GM18502 (cell line): ENCODE measurements around the gene PREX1.

Experiments
- ATAC-seq: cut with Tn5 transposase; IDR thresholded peaks from one replicate; pipeline ENCODE4 v1.9.1; 2021; ENCODE audit warnings: mild to moderate bottlenecking; ENCODE audit not compliant: unreplicated experiment, poor library complexity

PREX1 gene

GRCh38 chr20:48689874-48690571 is 137.8 kb downstream of the PREX1 start:
- no peak for ATAC-seq

DNA sequence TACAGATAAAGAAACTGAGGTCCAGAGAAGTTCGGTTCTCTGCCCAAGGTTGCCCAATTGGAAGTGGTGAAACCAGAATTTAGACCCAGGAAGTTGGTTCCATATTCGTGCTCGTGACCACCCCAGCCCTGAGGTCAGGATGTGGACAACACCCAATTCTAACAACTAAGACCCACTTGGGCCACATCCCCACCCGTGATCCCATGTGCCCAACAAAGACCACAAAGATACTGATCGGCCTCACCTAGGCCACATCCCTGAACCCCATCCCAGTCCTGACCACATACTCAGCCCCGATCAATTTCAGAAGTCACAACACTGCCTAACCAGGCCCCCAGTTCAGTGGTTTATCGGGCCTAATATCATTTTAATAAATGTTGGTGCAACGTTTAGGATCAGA is 138.4 kb downstream of the PREX1 start:
- ATAC-seq: no peak

DNA sequence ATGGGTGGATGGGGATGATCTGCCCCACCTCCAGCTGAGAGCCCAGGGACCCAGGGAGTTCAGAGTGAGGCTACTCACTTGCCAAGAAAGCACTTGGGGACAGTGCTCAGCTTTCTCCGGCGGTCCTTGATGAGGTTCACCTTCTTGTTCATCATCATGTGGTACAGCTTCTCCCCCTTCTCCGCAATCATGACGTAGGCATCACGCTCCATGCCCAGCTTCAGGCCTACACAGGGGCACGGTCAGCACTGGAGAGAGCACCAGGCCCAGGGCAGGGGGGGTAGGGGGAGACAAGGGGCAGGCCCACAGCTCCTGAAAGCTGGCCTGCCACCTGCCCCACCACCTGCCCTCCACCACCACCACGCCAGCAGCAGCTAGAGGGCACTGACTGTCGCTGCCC is 139.2 kb downstream of the PREX1 start:
- ATAC-seq: no peak

DNA sequence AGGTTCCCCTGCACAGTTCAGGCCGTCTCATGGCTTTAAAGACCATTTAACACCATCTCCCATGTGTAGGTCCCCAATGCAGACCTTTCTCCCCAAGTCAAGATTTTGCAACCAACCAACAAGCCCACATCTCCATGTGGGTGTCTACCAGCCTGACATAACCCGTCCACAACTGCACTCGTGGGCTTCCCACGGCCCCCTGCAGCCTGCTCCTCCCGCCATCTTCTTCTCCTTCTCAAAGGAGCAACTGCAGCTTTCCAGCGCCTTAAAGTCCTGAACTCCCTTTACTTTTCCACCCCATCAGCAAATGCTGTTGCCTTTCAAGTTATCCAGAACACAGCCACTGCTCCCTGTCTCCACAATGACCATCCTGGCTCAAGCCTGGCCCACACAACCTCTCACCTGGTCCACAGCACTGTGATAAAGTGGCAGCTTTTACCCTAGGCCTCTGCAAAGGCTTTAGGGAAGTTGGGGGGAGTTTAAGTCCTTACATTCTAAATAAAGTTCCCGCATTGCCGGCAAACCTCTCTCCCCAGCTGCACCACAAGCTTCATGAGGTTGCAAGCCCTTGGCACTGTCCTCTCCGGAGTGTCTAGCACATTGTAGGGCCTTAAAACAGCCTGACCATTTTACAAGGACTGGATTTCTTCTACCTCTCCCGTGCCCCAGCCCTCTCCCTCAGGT is 140.5 kb downstream of the PREX1 start:
- no peak for ATAC-seq

- no peak for ATAC-seq
These were observed 141.3 kb downstream of the PREX1 start for GRCh38 chr20:48686238-48687116.

GRCh38 chr20:48685300-48685699 is 142.5 kb downstream of the PREX1 start:
- ATAC-seq: no peak

- ATAC-seq: no peak
These were observed 143.2 kb downstream of the PREX1 start for GRCh38 chr20:48684501-48685041.

- no peak for ATAC-seq
These were observed 144.2 kb downstream of the PREX1 start for GRCh38 chr20:48683467-48684175.

DNA sequence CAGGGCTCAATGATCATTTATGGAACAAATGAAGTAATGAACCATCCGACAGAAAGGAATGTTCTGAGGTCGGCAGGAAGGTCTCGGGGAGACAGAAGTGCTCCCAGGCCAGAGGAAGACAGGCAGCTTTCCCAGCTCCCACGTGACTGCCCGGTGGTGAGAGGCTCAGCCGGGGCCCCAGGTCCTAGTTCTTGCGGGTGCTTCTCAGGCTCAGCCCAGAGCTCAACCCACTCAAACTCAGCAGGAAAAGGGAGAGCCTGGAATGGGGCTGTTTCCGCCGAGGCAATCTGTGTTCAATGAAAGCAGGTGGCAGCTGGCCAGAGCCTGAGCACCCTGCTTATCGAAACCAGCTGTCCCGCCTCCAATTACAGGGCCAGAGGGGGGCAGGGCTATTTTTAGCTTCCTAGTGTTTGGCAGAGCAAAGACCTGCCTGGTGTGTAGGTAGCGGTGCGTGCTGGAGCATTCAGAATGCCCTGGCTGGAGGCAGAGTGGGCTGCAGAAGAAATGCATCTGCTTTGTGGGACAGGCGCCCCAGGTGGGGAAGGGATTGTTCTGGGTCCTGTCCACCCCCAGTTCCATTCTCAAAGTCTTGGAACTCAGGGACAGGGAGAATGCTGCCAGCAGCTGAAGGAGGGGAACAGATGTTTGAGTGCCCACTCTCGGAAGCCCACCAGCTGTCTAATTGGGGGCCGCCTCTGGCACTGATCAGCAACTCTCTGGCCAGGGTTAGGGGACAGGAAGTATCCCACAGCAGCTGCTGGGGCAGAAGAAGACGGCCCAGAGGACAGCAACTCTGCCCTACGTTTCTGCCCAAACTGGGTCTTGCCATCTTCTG is 145.1 kb downstream of the PREX1 start:
- ATAC-seq: no peak

- ATAC-seq: no peak
These were observed 145.8 kb downstream of the PREX1 start for GRCh38 chr20:48681873-48682426.

DNA sequence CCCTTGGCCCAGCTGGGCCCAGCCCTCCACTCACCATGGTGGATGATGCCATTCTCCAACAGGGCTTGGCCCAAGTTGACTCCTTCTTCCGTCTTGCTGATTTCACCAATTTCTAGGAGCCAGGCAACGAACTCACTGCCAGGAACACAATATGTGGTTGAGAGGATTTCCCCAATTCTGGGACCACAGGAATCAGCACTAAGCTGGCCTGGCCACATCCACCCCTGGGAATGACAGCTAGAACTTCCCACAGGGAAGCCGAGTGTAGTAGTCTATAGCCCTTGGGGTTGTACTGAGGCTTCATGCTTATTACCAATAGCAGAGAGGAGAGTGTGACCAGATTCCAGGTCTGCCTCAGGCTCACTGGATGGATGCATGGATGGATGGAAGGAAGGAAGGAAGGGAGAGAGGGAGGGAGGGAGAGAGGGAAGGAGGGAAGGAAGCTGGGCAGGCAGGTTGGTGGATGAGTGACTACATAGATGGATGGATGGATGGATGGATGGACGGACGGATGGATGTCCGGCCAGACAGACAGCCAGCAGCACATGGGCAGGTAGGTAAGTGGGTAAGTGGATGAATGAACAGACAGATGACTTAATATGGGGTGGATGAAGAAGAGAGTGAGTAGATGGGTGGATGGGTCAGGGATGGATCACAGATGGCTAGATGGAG is 146.5 kb downstream of the PREX1 start:
- no peak for ATAC-seq

DNA sequence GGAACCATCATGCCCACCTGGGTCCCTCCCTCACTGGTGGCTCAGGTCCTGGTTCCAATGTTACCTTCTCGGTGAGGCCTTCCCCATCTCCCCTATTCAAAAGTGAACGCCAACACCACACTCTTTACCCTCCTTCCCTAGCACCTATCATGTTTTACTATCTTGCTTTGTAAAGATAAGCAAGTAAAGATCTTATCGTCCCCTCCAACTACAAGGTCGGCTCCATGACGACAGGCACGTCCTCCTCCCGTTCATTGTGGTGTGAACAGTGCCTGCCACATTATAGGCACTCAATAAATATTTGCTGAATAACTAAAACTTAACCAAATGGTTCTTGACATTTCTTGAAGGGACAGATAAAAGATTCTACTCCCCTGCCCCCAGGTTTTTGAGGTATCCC is 147.1 kb downstream of the PREX1 start:
- ATAC-seq: no peak

- no peak for ATAC-seq
These were observed 148.2 kb downstream of the PREX1 start for GRCh38 chr20:48679599-48679998.

- ATAC-seq: no peak
These were observed 148.8 kb downstream of the PREX1 start for GRCh38 chr20:48679011-48679410.

DNA sequence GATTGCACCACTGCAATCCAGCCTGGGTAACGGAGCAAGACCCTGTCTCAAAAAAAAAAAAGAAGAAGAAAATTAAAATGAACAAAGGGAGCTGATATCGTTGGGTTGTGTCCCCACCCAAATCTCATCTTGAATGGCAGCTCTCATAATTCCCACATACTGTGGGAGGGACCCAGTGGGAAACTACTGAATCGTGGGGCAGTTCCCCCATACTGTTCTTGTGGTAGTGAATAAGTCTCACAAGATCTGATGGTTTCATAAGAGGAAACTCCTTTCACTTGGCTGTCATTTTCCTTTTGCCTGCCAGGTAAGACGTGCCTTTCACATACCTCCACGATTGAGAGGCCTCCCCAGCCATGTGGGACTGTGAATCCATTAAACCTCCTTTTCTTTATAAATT is 149.4 kb downstream of the PREX1 start:
- no peak for ATAC-seq

DNA sequence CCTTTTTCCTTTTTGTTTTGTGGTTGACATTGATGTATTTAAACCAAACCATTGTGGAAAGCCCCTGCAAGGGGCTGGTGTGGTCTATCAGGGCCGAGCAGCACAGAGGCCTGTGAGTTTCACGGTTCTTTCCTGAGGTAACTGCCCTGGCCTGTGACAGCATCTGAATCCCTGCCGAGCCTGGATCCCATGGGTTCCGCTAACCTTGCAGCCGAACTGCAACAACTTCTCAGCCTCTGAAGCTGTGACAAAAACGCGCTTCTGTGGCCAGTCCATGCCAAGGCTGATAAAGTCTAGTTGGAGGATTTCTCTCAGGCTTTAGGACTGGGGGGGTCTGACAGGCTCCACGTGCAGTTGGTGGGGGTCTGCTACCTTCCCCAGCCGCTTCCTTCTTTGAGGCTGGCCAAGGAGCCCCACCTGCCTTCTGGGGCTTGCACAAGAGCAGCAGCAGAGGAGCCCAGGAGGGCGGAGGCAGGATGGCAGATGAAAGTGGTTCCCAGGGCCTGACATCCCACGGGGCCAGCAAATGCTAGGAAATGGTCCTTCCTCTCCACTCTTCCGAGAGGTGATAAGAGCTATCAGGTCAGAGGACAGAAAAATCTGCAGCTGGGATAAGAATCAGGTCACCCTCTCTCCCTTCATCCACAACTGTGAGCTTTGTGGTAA is 150.9 kb downstream of the PREX1 start:
- ATAC-seq: no peak

- ATAC-seq: no peak
These were observed 151.7 kb downstream of the PREX1 start for GRCh38 chr20:48676125-48676524.

GRCh38 chr20:48674461-48674860 is 153.3 kb downstream of the PREX1 start:
- ATAC-seq: no peak
